Peyer's patch (tissue), 4 donors: ENCODE data around the gene TRPV5.

Experiments used
- CTCF ChIP-seq, 6 experiments: fragments of 450-650 bp in 4 of 6; fragments of 200-600 bp in 2 of 6; sonication (generic) in 1 of 6; IDR thresholded peaks; one replicate each; pipeline ENCODE4 v1.5.1; 2017 to 2019; ENCODE audit warnings: antibody characterized with exemption in 6 of 6, mild to moderate bottlenecking in 3 of 6, moderate library complexity in 1 of 6
- POLR2A ChIP-seq, 2 donors: fragments of 450-650 bp; IDR thresholded peaks; one replicate each; pipeline ENCODE4 v1.5.1; 2017; ENCODE audit warnings: antibody characterized with exemption in 2 of 2, mild to moderate bottlenecking in 2 of 2, moderate library complexity in 2 of 2

- TF ChIP-seq CTCF (IDR thresholded peaks at IDR 0.05) (no peak), POLR2A (IDR thresholded peaks at IDR 0.05) (no peak)
These were observed 16.1 kb downstream of the TRPV5 start for GRCh38 chr7:142917447-142917846.
